ENCODE measurements around the gene C16orf96. TPM values are rescaled to one million over a fixed set of nuclear protein-coding genes. Genes with fewer than 3 reads are reported as not detected.

C16orf96 gene
- total RNA-seq, 2 experiments from 2014 or later: 0.13 TPM

DNA sequence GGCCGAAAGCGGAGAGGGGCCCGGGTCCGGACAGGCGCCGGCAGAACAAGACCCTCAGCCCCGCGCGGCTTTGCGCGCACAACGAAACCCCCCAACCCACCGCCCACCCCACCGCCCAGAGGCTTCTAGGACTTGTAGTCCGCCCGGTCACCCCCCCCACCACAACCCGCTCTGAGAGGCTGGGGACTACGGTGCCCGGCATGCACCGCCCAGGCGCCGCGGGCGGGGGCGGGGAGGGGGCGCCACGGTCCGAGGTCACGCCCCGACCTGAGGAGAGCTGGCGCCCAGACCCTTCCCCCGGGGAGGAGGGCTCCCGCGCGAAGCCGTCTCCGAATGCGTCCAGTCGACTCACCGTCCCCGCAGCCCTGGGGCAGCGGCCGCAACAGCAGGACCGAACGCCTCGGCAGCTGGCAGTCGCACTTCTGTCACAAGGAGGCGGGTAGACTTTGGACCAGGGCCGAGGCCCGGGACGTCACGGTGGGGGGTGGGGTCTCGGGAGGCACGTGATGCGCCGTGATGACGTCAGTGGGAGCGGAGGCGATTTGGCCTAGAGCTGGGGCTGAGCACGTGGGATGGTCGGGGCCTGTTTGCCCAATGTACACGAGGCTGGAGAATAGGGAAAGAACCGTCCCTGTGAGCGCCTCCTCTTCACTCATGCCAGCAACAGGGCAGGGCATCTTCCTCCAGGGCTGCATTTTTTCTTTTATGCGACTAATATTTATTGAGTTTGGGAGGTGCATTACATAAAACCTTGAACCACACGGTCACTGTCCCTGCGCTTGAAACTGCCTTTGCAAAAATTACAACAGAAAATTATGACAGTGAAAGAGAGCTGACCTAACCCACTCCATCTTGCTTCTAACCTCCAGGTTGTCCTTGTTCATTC, 17.5 kb upstream of the C16orf96 start, which contains the start of gene CDIP1:
CDIP1 (minus strand) TSS at position 424 of the 886 bp plus-strand sequence. CDS start 24,643 bp downstream, outside the sequence.
- Mint-ChIP-seq H3K27me3 (ENCODE audit: low read depth) (no peaks in the 10 kb centered on the region), H3K36me3 (ENCODE audit: low read depth) (peaks cover 29% of the 10 kb centered on the region), H3K9me3 (ENCODE audit: insufficient read depth) (peaks cover 7% of the 10 kb centered on the region), H3K27ac (peak within 1 kb of the TSS; percentile 84), H3K4me1 (ENCODE audit: low read depth) (peaks cover 36% of the 10 kb centered on the region), H3K4me3 (peak within 1 kb of the TSS; percentile 80)
- DNase-seq (peak; percentile 97), ATAC-seq (peak; percentile 85)
- CTCF ChIA-PET: interaction anchor here (0.8 to 4.9 kb wide), 5 partner anchors 9 to 63 kb away, joined by 3 to 50 read pairs (median 8); partner anchors contain the start of gene HMOX2
- POLR2A ChIA-PET: interaction anchor here (0.5 to 1.3 kb wide), 6 partner anchors 8 to 85 kb away, joined by 3 to 7 read pairs (median 3); no protein-coding TSS in a partner anchor

DNA sequence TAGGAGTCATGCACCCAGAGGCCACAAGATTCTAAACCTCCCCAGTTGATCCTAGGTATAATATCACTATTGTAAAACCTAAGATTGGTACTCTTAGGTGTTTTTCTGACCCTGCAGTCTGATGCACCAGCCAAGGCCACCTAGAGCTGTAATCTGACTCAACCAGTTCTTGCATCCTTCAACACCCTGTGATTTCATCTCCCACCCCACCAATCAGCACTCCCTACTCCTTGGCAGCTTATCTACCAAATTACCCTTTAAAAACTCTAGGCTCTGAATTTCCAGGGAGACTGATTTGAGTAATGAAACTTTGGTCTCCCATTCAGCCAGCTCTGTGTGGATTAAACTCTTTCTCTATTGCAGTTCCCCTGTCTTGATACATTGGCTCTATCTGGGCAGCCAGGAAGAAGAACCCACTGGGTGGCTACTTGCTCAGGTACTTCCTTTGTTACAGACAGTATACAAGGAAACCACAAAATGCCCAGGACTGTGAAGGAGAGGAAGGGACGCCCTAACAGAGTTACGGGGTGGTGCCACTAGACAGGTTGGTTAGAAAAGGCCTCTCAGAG, 16.3 kb upstream of the C16orf96 start:
- no peak for ATAC-seq
- DNase-seq: no peak
- Mint-ChIP-seq H3K27me3 (ENCODE audit: low read depth) (no peaks in the 10 kb centered on the region), H3K4me1 (ENCODE audit: low read depth) (peaks cover 34% of the 10 kb centered on the region), H3K27ac (no peak overlapping the region), H3K36me3 (ENCODE audit: low read depth) (peaks cover 24% of the 10 kb centered on the region), H3K4me3 (no peak overlapping the region), H3K9me3 (ENCODE audit: insufficient read depth) (peaks cover 7% of the 10 kb centered on the region)
- ChIA-PET POLR2A (interaction anchor here (0.7 to 1.3 kb wide), 2 partner anchors 25 to 291 kb away, joined by 3 read pairs; no protein-coding TSS in a partner anchor), CTCF (interaction anchor here (1.1 to 4.9 kb wide), 4 partner anchors 9 to 193 kb away, joined by 3 to 50 read pairs (median 22); no protein-coding TSS in a partner anchor)

DNA sequence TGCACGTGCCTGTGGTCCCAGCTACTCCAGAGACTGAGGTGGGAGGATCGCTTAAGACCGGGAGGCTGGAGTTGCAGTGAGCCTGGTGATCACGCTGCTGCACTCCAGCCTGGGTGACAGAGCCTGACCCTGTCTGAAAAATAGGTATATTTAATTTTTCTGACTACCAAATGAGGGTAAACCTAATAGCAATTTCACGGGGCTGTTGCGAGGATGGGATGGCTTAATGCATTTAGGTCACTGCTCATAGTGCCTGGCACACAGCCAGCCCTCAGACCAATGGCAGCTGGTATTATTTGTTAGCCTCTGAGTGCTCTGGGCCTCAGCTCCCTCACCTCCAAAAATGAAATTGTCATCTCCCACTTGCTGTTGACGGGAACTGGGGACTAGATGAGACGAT, 11.7 kb upstream of the C16orf96 start:
- DNase-seq (no peak), ATAC-seq (no peak)
- ChIA-PET POLR2A (no interaction called here), CTCF (interaction anchor here (1.9 to 9.0 kb wide), 2 partner anchors 15 to 36 kb away, joined by 5 to 159 read pairs; no protein-coding TSS in a partner anchor)
- Mint-ChIP-seq H3K9me3 (ENCODE audit: insufficient read depth) (peaks cover 7% of the 10 kb centered on the region), H3K4me1 (ENCODE audit: low read depth) (peaks cover 17% of the 10 kb centered on the region), H3K4me3 (no peak overlapping the region), H3K27ac (no peak overlapping the region), H3K27me3 (ENCODE audit: low read depth) (no peaks in the 10 kb centered on the region), H3K36me3 (ENCODE audit: low read depth) (peaks cover 10% of the 10 kb centered on the region)

DNA sequence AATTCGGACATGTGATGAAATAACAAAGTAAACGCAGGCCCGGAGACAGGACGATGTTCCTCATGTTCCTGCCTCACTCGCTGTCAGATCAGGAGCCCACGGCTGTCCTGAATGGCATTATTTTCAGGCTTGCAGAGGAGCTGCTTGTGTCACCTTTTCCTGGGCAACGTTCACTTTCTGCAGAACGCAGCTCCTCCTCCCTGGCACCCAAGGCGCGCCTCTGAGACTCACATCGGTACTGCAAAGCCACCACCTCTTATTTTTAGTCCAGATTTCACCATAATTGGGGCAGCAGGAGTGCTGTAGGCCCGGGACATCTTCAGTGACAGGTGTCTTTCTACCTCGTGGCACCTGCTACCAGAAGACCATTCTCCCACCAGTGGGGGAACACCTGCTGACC, 8.0 kb upstream of the C16orf96 start:
- peaks cover 16% of the 10 kb centered on the region for H3K4me1 Mint-ChIP-seq (ENCODE audit: low read depth)
- H3K4me3 Mint-ChIP-seq: no peak overlapping the region
- CTCF ChIA-PET: interaction anchor here (0.6 to 9.0 kb wide), 18 partner anchors 10 to 145 kb away, joined by 3 to 159 read pairs (median 6); partner anchors contain the start of genes CDIP1 and HMOX2
- H3K9me3 Mint-ChIP-seq (ENCODE audit: insufficient read depth): no peaks in the 10 kb centered on the region
- H3K27ac Mint-ChIP-seq: no peak overlapping the region
- ATAC-seq (no peak), DNase-seq (no peak)
- POLR2A ChIA-PET: interaction anchor here (0.6 to 1.9 kb wide), 2 partner anchors 43 to 72 kb away, joined by 3 to 4 read pairs; partner anchors contain the start of gene HMOX2
- H3K27me3 Mint-ChIP-seq (ENCODE audit: low read depth): peaks cover 10% of the 10 kb centered on the region
- no peaks in the 10 kb centered on the region for H3K36me3 Mint-ChIP-seq (ENCODE audit: low read depth)

DNA sequence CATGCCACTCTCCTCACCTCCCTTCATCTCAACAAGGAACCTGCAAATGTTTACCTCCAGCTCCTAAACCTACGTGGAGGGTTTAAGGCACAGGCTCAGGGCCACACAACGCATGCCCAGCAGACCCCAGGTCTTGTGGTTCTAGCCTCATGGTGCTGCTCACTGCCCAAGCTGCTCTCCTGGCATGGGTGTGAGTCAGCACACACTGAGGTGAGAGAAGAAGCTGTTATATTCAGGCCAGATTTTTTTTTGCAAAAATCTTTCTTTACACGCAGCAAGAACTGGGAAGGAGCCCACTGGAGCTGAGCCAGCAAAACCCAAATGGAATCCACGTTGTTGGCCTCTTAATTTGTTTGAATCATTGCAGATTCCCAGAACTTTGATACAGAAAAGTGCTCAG, 5.5 kb upstream of the C16orf96 start:
- Mint-ChIP-seq H3K36me3 (ENCODE audit: low read depth) (no peaks in the 10 kb centered on the region), H3K4me3 (no peak overlapping the region), H3K27me3 (ENCODE audit: low read depth) (peaks cover 12% of the 10 kb centered on the region), H3K27ac (no peak overlapping the region), H3K4me1 (ENCODE audit: low read depth) (peaks cover 16% of the 10 kb centered on the region), H3K9me3 (ENCODE audit: insufficient read depth) (no peaks in the 10 kb centered on the region)
- ChIA-PET CTCF (interaction anchor here (1.3 to 9.0 kb wide), 6 partner anchors 13 to 297 kb away, joined by 3 to 159 read pairs (median 7); partner anchors contain the start of gene CDIP1), POLR2A (no interaction called here)
- DNase-seq: no peak
- no peak for ATAC-seq

DNA sequence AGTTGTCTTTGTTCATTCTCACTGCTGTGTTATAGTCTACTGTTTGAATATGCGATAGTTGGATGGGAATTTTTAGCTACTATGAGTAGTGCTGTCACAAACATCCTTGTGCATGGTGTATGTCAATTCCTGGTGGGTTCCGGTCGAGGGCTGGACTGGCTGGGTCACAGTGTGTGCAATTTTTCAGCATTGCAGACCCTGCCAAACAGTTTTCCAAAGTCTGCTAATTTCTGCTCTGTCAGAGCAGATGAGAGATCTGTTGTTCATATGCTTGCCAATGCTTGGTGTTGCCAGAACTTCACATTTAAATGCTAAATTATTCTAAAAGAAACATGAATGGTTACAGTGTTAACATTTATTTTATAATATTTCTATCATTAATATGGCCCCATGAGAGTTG, 3.6 kb upstream of the C16orf96 start:
- H3K27ac Mint-ChIP-seq: no peak overlapping the region
- ChIA-PET CTCF (interaction anchor here (0.7 to 9.0 kb wide), 3 partner anchors 22 to 47 kb away, joined by 3 to 159 read pairs (median 3); no protein-coding TSS in a partner anchor), POLR2A (no interaction called here)
- no peaks in the 10 kb centered on the region for H3K36me3 Mint-ChIP-seq (ENCODE audit: low read depth)
- H3K27me3 Mint-ChIP-seq (ENCODE audit: low read depth): peaks cover 12% of the 10 kb centered on the region
- no peaks in the 10 kb centered on the region for H3K9me3 Mint-ChIP-seq (ENCODE audit: insufficient read depth)
- peaks cover 15% of the 10 kb centered on the region for H3K4me1 Mint-ChIP-seq (ENCODE audit: low read depth)
- ATAC-seq (no peak), DNase-seq (no peak)
- H3K4me3 Mint-ChIP-seq: no peak overlapping the region

DNA sequence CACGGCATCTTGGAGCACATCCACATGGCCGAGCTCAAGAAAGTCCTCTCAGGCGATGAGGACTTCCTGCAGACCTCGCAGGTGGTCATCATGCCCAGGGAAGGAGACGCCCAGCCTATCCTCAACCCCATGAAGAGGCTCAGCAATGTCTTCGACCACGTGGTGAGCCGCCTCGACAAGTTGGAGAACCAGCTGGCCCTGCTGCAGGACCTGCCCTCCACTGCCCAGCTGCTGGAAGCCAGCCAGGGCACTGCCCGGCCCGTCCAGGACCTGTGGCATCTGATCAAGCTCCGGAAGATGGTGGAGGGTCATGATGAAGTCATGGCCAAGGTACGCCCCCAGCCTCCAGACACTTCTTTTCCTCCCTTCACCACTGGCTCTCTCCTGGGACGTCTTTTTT, 440 bp downstream of the C16orf96 start:
- CTCF ChIA-PET: interaction anchor here (1.0 to 1.3 kb wide), 3 partner anchors 14 to 81 kb away, joined by 3 read pairs; partner anchors contain the start of gene HMOX2
- Mint-ChIP-seq H3K4me3 (no peak overlapping the region), H3K36me3 (ENCODE audit: low read depth) (no peaks in the 10 kb centered on the region), H3K27me3 (ENCODE audit: low read depth) (peaks cover 14% of the 10 kb centered on the region), H3K9me3 (ENCODE audit: insufficient read depth) (no peaks in the 10 kb centered on the region), H3K4me1 (ENCODE audit: low read depth) (no peaks in the 10 kb centered on the region), H3K27ac (no peak overlapping the region)
- ATAC-seq (no peak), DNase-seq (no peak)
- POLR2A ChIA-PET: no interaction called here

DNA sequence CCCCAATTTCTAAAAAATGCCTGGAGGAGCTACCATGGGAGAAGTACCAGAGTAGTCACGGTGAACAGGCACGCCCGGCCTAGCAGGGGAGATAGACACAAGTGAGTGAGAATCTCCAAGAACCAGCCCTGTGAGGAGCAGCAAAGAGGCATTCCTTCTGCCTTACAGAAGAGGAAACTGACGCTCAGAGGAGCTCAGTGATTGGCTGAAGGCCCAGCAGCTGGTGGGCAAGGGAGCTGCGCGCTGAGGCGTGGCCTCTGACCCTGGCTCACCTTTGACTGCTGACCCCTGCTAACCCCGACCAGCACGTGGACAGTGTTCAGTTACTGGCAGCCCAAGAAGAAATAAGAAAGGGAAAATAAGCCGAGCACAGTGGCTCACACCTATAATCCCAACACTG, 1.8 kb downstream of the C16orf96 start:
- Mint-ChIP-seq H3K4me1 (ENCODE audit: low read depth) (no peaks in the 10 kb centered on the region), H3K36me3 (ENCODE audit: low read depth) (no peaks in the 10 kb centered on the region), H3K27me3 (ENCODE audit: low read depth) (peaks cover 5% of the 10 kb centered on the region), H3K27ac (no peak overlapping the region), H3K4me3 (no peak overlapping the region), H3K9me3 (ENCODE audit: insufficient read depth) (no peaks in the 10 kb centered on the region)
- CTCF ChIA-PET: no interaction called here
- DNase-seq: no peak
- POLR2A ChIA-PET: no interaction called here
- ATAC-seq: no peak

DNA sequence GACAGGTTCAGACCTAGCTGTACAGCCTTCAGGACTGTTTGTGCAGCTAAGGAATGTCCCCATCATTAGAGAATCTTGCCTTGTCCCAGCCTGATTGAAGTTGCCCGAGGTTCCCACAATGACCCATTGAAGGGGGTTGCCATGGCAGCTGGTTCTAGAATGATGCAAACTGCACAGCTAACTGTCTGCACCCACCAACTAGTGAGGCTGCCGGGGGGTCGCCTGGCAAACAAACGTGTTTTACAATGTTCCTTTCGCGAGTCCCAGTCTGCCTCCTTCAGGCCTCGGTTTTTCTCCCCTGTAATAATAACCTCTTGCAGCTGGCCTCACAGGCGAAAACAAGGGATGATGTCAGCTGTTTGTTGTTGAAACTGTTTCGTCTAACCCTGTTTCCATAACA, 5.5 kb downstream of the C16orf96 start:
- Mint-ChIP-seq H3K4me1 (ENCODE audit: low read depth) (peaks cover 5% of the 10 kb centered on the region), H3K9me3 (ENCODE audit: insufficient read depth) (no peaks in the 10 kb centered on the region), H3K27ac (no peak overlapping the region), H3K4me3 (no peak overlapping the region), H3K36me3 (ENCODE audit: low read depth) (no peaks in the 10 kb centered on the region), H3K27me3 (ENCODE audit: low read depth) (peaks cover 2% of the 10 kb centered on the region)
- POLR2A ChIA-PET: no interaction called here
- DNase-seq (no peak), ATAC-seq (no peak)
- CTCF ChIA-PET: interaction anchor here (1.5 kb wide), 1 partner anchor 56 kb away, joined by 4 read pairs; no protein-coding TSS in a partner anchor

DNA sequence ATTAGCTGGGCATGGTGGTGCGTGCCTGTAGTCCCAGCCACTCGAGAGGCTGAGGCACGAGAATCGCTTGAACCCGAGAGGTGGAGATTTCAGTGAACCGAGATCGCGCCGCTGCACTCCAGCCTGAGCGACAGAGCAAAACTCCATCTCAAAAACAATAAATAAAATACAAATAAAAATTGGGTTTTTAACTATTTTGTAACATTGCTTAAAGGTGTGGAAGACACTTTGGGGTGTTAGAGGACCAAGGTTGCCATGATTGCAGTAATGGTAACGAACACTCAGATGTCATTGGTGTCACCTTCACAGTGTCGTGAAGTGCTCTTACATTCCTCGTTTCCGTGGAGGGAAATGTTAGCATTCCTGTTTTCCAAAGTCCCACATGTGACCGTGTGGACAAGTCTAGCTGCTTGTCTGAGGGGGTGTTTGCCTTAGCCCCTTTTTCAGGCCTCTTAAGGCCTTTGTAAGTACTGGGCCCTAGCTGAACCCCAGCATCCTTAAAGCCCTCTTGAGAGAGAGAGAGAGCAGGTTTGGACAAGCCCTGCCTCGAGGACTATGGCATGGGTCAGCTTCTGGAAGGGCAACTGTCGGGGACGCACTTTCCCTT, 8.6 kb downstream of the C16orf96 start:
- peaks cover 8% of the 10 kb centered on the region for H3K4me1 Mint-ChIP-seq (ENCODE audit: low read depth)
- no peak overlapping the region for H3K27ac Mint-ChIP-seq
- no peak for DNase-seq
- no peak for ATAC-seq
- H3K4me3 Mint-ChIP-seq: no peak overlapping the region
- H3K36me3 Mint-ChIP-seq (ENCODE audit: low read depth): no peaks in the 10 kb centered on the region
- POLR2A ChIA-PET: no interaction called here
- H3K9me3 Mint-ChIP-seq (ENCODE audit: insufficient read depth): no peaks in the 10 kb centered on the region
- CTCF ChIA-PET: interaction anchor here (1.3 kb wide), 1 partner anchor 74 kb away, joined by 3 read pairs; no protein-coding TSS in a partner anchor
- peaks cover 2% of the 10 kb centered on the region for H3K27me3 Mint-ChIP-seq (ENCODE audit: low read depth)

DNA sequence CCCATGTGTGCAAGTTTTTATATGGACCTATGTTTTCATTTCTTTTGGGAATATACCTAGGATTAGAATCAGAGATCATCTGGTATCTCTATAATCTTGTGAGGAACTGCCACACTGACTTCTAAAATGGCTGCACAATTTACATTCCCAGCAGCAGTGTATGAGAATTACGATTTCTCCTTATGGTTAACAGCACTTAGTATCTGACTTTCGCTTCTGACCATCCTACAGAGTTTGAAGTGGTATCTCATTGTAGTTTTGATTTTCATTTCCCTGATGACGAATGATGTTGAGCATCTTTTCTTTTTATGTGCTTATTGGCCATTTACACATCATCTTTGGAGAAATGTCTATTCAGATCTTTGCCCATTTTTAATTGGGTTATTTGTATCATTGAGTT, 10.0 kb downstream of the C16orf96 start:
- Mint-ChIP-seq H3K36me3 (ENCODE audit: low read depth) (no peaks in the 10 kb centered on the region), H3K4me1 (ENCODE audit: low read depth) (peaks cover 8% of the 10 kb centered on the region), H3K27me3 (ENCODE audit: low read depth) (peaks cover 2% of the 10 kb centered on the region), H3K27ac (no peak overlapping the region), H3K4me3 (no peak overlapping the region), H3K9me3 (ENCODE audit: insufficient read depth) (no peaks in the 10 kb centered on the region)
- CTCF ChIA-PET: no interaction called here
- no peak for DNase-seq
- POLR2A ChIA-PET: interaction anchor here (0.6 kb wide), 1 partner anchor 1135 kb away, joined by 3 read pairs; no protein-coding TSS in a partner anchor
- no peak for ATAC-seq
